Fibroblast of skin of left quadriceps (primary cell): ENCODE measurements around the gene CASTOR1.

Experiments used
- DNase-seq, 2 experiments: peaks; one replicate each; pipeline ENCODE4 v3.0.0-alpha.2; 2013; ENCODE audit warnings: low read depth in 2 of 2

Gene CASTOR1

DNA sequence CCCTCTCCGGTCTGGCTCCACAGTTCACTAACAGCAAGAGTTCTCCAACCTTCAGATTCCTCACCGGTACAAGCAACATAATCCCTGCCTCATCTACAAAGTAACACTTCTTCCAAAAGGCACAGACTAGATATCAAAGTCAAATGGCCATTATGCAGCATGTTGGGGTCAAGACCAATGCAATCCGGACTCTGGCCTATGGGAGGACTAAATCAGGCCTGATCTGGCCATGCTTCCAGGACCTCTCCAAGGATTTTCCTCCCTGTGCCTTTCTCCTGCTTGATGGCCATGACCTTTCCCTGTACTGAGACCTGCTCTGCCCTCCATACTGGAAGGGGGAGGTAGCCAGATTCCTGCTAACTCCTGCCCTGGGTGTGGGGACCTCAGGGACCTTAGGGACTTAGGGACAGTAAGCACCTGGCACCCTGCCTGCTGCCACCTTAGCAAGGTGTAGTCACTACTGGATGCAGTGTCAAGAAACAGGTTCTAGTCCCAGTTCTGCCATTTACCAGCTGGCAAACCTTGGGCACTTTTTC lies 30.8 kb upstream of the CASTOR1 start:
- no peak for DNase-seq

DNA sequence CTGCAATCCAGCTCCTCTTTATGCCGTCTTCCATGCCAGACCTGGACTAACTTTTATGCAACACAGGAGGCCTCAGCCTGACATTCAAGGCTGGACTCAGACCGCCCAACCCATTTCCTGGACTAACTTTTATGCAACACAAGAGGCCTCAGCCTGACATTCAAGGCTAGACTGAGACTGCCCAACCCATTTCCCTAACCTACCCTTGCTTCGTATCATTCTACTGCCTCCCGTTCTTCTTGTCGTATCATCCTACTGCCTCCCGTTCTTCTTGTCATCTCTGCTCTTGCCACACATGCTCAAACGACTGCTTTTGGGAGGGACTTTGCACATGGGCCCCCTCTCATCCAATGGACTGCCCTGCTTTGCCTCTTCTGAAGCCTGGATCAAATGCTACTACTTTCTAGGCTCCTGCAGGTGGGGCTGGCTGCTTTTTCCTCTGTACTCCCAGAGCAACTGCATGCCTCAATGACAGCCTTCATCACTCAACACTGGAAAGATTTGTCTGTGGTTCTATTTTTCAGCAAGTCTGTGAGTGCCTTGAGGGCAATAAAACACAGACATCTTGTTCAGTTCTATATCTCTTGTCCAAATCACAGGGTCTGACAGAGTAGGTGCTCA lies 29.6 kb upstream of the CASTOR1 start:
- DNase-seq: no peak

DNA sequence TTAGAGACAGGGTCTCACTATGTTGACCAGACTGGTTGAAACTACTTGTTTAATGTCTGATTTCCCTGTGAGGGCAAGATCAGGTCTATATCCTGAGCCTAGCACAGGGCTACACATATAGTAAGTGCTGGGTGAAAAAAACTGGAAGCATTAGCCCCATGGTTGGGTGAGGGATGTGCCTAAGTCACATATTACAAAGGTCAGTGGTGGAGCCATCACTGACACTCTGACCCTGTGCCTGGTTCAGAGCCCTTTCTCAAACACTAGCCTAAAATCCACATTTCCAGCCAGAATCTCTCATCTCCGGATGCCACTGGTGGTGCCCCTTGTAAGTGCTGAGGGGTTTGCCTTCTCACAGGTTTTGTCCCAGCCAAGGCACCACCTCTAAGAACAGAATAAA lies 28.5 kb upstream of the CASTOR1 start:
- DNase-seq: no peak

DNA sequence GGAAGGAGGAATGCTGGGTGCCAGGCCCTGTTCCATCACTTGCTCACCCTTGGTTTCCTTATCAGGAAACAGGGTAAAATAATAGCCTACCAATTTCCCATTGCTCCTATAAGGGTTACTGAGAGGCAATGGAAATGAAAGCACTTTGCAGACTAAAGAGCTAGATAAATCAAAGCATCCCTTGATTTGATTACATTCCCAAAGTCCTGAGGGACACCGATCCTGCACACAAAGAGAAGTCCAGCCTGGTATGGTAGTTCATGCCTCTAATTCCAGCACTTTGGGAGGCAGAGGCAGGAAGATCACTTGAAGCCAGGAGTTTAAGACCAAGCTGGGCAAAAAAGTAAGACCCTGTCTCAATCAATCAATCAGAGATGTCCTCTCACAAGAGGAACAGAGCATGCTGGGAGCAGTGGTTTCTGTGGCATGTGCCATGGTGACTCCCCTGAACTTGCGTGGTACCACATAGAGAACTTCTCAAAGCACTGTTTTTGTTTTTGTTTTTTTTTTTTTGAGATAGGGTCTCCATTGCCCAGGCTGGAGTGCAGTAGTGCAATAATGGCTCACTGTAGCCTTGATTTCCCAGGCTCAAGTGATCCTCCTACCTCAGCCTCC lies 26.8 kb upstream of the CASTOR1 start:
- DNase-seq: no peak

DNA sequence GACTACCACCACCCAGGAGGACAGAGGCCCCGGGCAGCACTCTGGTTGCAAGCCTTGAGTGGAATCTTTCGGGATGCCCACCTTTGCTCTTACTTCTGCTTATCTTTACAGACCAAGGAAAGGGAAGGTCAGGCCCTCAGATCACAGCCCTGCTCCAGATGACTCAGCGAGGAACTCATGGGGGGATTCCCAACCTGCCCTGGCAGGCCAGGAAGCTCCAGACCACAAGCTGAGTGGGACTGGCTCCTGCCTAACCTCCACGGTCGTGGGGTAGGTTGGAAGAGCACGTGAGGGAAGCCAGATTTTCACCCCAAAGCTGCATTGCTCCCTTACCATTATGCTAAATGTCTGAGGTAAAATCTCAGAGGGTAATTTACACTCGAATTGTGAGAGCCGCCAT lies 25.6 kb upstream of the CASTOR1 start:
- DNase-seq: no peak

DNA sequence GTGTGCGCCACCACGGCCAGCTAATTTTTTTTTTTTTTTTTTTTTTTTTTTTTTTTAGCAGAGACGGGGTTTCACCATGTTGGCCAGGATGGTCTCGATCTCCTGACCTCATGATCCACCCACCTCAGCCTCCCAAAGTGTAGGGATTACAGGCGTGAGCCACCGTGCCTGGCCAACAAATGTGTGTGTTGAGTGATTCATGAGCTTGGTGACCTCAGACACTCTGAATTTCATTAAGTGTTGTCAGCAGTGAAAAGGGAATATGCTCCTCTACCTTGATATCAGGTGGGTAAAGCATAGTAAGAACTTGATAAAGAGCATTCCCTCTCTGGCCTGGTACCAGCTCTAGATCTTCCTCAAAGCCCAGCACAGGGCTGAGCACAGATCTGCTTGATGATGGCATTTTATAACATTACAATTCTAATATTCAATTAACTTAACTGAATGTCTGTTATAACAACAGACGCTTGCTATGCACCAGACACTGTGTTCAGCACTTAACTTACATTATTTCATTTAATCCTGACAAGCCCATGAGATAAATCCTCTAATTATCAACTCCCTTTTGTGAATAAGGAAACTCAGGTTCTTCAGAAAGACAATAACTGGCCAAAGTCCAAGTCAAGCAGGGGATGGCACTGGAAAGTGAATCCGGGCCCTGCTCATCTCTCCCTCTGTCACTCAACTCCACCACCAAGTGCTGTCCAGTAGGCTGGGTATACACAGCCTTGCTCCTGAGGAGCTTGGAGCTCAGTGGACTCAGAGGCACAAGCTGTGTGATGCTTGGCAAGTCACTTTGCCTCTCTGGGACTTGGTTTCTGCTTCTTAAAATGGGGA lies 24.4 kb upstream of the CASTOR1 start:
- no peak for DNase-seq

DNA sequence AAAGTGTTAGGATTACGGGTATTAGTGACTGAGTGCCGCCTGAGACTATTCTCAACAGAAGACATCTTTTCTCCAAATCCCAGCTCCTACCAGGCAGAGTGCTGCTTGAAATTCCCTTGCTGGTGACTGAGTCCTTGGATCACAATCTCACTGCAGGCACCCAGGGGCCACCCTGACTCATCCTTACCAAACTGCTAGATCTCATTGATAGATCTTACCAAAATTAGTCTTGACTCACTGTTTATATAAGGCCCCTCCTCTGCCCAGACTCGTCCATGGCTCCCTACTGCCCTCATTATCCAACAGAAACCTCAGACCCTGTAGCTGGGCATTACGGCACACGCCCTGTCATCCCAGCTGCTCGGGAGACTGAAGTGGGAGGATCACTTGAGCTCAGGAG lies 22.7 kb upstream of the CASTOR1 start:
- no peak for DNase-seq

DNA sequence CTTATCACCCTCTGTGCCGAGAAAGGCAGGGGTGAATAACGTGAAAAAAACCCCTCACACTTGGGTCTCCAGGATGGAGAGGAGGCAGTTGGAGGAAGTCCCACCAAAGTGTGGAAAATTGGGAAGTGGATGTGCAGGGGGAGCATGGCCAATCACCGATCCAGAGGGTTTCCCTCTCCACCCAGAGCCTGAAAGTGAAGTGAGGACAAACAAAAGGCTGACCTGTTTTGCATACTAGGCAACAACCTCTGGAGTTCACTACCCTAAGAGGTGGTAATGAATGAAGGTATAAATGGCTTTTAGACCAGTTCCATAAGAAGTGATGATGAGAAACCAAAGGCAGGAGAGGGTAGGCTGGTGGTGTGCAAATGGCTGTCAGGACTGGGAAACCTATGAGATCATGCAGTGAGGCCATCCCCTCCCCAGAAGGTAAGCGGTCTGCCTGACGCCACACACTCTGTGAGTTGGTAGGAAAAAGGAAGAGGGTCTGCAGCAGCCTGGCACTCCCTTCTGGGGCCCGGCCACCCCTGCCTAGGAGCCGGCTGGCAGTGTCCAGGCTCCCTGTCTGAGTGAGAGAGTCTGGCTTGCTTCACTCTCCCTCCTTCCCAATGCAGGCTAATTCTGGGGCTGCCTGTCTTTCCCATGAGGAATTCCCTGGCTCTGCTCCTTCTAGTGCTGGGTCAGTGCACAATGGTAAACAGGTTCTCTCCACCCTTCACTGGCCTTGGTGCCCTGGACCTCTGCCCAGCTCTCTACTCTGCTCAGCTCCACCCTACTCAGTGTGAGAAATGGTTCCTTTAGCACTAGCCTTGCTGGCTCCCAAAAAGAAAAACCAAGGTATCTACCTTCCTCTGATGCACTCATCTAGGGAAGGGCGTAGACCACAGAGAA lies 21.8 kb upstream of the CASTOR1 start:
- no peak for DNase-seq

DNA sequence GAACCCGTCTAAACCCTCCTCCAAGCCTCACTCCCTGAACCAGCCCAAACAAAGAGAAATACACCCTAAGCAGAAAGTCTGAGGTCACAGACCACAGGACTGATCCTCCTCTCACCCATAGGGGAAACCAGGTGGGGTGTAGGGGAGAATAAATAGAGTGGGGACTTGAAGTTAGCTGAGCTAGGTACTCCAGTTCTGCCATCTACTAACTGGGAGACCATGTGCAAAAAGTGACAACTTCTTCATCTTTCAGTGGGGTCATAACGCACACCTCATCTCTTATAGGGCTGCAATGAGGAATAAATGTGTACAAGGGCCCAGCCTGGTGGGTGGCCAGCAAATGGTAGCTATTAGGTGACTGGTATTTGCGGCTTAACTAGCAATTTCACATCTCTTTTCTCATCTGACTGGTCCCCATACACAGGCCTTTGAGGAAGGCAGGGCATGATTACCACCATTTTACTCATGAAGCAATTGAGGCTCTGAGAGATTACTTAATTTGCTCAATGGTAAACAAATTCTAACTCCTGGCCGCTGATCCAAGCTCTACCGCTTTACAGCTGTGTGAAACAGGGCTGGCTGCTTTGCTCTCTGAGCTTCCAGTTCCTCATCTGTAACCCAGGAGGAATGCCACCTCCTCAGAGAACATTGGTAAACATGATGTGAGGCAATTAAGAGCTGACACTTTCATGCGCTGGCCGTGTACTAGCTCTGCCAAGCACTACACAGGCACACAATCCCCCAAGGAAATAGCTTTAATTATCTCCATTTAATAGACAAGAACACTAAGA lies 20.8 kb upstream of the CASTOR1 start:
- no peak for DNase-seq

DNA sequence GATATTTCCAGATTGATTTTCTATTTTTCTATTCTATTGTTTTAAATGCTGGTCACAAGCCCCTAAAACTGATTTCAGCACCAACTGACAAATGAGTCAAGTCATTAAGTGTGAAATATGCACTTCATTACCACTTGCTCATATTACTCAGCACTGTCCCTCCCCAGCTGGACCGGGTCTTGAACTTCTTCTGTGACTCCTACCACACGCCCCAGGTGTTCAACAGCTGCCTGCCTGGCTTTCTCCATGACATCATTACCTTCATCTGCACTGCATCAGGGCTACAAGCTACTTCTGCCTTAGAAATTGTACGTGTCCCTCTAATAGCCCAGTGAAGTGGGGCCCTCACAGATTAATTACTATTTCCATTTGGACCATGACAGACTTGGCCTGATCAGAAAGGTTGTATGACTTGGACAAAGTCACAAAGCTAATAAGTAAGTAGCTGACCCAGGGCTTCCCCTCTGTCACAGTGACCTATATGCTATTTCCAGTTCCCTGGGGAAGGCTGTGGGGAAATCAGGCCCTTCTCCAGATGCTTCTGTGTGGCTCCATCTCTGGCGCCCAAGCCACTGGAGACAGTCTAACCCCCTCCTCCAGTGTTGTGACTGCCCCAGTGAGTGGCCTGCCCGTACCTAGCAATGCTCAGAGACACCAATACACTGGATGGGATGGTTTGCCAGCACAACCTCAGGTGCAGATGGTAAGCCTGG lies 19.4 kb upstream of the CASTOR1 start:
- no peak for DNase-seq

DNA sequence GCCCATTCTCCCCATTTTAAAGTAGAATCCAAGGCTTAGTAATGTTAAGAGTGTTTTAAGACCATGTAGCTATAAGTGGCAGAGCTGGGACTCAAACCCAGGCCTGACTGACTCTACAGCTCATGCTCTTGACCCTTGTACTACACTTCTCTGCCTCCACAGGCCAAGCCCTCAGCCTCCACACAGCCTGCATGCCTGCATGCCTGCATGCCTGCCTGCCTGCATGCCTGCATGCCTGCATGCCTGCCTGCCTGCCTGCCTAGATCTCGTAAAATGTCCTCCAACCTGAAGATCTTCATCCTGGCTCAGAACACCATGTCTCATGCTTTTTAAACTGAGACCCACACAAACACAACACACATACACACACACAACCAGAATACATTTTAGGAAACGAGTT lies 18.8 kb upstream of the CASTOR1 start:
- DNase-seq: no peak

DNA sequence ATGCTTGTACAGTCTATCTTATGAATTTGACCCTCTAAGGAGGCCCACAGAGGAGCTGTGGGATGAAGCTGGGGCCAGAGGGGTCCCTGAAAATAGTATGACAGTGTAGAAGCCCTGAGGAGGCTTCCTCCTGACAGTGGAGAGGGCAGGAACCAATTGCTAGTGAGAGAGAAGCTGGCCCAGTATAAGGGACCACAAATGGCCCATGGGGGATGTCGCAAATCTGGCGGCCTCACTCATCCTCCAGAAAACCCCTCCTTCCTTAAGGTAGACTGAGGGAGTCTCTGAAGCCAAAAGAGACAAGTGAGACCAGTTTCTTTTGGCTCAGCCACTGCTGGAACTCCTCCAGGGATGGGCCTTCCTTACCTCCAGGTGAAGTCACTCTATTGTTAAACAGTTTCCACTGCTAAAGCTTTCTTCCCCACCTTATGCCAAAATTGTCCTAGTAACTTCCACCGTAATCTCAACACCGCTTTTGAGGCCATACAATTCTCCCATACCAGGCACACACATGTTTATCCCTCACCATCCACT lies 17.8 kb upstream of the CASTOR1 start:
- no peak for DNase-seq

DNA sequence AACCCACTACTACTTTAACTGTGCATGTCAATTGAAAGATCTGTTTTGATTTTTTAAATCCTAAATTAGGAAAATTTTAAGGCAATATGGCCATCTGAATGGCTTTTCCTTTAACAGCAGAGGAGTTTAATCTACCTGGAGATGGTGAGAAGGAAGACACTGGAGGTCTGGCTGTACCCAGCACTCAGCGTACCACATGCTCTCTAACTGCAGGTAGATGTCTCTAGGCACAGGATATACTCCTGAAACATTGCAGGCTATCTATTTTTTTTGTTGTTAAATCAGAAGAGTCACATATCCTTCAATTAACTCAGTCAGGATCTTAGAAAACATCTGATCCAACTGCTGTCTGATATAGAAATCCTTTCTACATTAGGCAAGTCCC lies 17.3 kb upstream of the CASTOR1 start:
- DNase-seq: no peak

DNA sequence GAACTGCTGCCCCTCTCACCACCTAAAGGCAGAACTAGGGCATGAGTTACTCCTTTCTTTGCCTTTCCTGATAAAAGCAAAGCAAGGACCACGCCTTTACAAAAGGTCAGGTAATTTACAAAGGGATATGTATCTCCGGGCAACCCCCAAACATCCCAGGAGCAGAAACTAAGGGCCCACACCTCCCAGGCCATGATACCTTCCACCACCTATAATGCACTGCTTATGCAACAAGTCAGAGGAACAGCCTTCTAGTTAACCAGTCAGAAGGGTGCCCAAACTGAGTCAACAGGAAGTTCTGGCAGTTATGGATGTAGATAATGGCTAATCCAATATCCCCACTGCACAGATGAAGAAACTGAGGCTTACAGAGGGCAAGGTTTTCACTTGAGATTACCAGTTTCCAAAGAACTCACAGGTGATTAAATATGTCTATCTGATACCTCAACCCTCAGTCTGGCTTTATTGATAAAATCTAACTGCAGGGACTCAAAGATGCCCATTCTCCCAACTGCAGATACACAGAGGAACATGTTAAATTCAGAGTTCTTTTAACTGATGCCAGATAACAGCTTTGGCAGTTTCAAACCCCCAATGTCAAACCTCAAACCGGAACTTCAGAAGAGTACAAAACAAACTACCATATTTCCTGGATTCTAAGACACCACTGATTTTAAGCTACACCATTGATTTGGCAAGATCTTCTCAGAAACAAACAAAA lies 16.8 kb upstream of the CASTOR1 start:
- no peak for DNase-seq

DNA sequence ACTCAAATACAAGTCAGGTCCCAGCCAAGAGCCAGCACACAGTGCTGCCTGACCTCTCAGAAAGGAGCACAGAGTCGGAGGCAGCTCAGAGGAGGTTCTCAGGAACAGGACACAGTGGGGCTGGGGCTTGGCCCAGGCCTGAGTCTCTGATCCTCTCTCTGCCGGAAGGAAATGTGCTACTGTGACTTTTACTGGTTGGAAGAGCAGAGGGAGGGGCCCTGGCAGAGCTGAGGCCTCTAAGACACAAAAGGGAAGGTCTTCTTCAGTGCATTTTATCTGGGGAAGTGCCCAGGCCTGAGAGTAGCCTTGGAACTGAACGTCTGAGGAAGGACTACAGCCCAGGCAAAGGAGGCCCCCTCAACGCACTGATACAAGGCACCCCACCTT lies 16.2 kb upstream of the CASTOR1 start:
- DNase-seq: no peak

DNA sequence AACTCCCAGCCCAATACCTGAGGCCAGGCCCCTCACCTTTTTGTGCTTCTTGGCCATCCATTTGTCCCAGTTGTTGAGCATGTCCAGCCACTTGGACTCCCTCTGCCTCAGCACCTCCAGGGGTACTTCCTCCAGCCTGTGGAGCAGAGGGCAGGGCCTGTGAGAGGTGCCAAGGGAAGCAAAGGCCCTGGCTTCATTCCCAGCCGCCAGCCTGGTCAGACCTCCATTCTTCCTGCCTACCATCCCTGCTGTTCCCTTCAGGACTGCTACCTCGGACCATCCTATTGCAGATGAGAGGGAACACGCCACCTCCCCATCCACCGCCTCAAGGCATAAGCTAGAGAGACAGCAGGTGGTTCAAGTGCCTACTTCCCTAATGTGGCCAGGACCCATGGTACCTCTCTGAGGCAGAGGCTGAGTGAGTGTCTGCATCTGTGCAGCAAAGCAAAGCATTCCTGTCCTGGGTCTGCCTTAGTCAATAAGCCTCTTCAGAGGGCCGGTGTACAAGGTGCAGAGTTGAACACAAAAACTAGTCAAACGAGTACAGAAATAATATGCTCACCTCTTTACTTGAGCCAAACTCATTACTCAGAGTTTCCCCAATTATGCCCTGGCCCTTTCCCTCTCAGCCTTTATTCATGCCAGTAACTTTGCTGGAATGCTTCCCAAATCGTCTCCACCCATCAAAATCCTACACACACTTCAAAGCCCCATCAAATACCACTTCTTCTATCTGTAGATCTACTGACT lies 15.4 kb upstream of the CASTOR1 start:
- no peak for DNase-seq

DNA sequence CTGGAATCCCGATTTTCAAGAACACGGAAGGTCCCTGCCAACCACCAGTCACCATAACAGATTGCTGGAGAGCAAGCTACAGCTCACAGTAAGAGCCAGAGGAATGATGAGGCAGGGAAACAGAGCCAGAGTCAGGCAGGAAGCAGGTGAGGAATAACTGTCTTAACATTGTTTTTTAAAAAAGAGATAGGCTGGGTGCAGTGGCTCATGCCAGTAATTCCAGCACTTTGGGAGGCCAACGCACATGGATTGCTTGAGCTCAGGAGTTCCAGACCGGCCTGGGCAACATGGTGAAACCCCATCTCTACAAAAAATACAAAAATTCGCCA lies 13.5 kb upstream of the CASTOR1 start:
- DNase-seq: no peak

DNA sequence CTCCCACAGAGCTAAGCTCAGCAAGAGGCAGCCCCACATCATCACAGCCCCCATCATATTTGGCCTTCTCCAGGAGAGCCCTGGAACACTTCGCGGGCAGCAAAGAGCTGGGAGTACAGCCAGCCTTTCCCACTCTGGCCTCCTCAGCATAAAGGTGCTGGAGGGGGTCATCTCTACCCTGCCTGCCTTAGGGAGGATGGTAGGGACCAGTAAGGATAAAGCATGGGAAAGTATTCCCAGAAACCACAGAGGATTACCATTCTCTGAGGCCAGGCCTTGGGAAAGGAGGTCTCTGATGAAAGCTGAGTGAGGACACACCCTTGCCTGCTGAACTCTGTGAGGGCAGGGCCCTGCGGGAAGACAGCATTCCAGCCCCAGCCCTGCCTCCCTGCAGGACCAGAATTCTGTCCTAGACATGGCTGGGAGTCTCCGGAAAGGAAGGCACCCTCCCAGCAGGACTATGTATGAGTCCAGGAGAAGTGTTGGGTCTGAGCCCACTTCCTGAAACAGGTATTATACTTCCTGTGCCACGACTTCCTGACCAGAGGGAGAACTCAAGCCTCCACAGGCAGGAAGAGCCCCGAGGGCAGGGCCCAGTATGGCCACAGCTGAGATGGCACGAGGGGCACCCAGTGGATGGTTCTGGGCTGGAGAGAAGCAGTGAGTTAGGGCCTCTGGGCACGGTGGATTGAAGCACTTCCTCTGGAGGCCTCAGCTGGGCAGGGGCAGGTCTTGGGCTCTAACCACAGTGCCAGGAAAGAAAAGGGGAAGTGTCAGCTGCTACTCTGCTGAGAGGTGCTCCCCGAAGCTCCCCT lies 12.9 kb upstream of the CASTOR1 start:
- no peak for DNase-seq
